HG02642 (cell line): ENCODE measurements around the gene CHST7.
"Not testable (repeated sequence)": the region's sequence is repeated elsewhere in the genome, so short reads cannot be mapped to it uniquely, and the experiment has no call there.

Experiments used
- ATAC-seq: cut with Tn5 transposase; IDR thresholded peaks from one replicate; pipeline ENCODE4 v1.9.1; 2021; ENCODE audit warnings: mild to moderate bottlenecking; ENCODE audit not compliant: unreplicated experiment, poor library complexity

Gene CHST7, protein sequence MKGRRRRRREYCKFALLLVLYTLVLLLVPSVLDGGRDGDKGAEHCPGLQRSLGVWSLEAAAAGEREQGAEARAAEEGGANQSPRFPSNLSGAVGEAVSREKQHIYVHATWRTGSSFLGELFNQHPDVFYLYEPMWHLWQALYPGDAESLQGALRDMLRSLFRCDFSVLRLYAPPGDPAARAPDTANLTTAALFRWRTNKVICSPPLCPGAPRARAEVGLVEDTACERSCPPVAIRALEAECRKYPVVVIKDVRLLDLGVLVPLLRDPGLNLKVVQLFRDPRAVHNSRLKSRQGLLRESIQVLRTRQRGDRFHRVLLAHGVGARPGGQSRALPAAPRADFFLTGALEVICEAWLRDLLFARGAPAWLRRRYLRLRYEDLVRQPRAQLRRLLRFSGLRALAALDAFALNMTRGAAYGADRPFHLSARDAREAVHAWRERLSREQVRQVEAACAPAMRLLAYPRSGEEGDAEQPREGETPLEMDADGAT

DNA sequence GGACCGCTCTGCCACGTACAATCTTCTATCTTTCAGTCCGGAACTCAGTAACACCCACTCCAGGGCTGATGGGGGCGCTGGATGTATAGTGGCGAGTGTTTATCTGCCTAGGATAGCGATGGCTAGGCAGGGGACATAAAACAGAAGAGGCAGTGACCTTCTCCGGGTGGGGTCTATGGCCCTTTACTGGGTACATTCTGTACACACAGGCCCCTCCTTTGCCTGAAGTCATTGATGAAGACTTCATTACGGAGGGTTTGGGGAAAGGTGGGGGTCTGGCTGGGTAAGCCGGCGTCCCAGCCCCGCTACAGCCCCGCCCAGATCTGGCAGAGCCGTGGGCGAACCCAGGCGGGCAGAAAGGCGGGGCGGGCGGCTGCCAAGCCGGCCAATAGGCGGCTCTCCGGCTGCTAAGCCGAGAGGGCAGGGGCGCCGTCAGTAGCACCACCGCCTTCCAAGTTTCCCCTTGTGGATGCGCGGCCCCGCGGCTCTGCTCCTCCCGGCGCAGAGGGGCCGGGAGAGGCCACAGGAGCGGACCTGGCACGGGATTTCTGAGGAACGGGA, at the start of gene CHST7:
Gene CHST7 (plus strand): TSS at position 435 of the 561 bp plus-strand sequence. CDS start 167 bp downstream, outside the sequence.
- ATAC-seq, result peak; percentile 66

DNA sequence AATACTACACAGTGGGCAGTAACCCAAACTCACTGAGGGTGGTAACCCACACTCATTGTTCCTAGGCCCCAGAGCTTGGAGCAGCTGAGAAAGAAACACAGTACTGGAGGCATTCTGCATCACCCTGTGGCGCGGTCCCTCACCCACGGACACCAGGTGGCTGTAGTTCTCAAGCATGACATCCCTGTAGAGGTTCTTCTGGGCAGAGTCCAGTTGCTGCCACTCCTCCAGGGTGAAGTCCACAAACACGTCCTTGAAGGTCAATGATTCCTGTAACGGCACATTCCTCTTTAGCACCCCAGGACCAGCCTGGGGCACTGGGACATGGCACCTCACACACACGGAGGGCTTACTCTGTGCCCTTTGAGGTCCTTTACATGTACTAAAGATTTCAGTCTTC, 44.9 kb upstream of the CHST7 start:
- ATAC-seq, result not testable (repeated sequence)

DNA sequence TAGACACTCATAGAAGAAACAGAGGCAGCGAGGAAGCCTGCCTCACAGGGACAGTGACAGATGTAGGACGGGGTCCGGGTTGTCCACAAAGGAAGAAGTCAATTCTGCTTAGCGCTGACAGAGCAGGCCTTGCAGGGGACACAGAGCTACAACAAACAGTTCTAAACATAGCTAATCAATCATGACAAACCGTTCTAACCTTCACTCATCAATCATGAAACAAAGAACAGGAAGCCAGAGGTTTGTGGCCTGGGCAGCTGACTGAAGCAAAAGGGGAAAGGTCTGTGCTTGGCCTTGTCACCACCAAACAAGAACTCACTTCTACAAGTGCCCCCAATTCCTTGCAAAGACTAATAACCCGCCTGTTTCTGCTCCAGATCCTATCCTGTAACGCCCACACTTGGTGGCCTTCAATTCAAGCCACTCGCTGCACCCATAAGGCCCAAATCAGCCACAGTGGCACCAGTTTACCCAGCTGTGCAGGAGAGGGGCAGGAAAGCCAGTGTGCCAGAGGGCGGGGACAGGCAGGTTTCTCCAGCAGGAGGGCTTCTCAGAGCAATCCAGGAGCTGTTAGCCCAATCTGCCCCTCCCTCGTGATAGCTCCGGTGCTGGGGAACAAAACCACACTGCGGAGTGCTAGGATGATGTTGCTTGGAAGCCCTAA, 43.7 kb upstream of the CHST7 start:
- ATAC-seq, result not testable (repeated sequence)

DNA sequence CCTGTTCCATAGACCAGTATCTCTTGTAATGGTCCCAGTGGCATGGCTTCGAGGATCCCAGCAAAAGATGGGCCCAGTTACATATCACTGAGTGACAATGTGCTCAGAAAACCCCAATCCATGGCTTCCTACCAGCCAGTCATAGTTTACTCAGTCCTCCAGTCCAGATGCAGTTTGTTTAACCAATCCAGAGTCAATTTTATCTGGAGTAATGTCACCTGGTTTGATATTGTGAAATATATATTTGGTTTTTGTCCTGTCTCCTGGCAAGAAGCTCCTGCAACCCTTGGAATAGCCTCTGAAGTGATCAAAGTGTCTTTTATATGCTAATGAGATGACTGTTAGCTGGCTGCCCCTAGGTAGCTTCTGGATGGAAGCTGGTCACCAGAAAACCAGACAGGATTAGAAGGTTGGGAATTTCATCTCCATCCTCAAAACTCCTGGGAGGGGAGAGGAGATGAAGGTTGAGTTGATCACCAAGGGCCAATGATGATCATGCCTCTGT, 43.1 kb upstream of the CHST7 start:
- ATAC-seq, result not testable (repeated sequence)

DNA sequence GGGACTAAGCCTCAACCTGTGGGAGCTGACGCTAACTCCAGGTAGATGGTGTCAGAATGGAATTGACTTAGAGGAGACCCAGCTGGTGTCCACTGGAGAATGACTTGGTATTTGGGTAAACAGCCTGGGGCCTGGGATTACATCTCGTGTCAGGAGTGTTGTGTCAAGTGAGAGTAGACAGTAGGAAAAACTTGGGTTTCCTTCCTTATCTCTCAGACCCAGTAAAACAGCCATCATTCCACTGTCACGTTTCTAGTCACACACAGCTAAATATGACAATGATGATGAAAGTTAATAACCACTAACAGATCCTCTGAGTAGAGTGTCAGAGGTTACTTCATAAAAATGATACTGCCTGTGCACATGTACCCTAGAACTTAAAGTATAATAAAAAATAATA, 42.1 kb upstream of the CHST7 start:
- ATAC-seq, result no peak

DNA sequence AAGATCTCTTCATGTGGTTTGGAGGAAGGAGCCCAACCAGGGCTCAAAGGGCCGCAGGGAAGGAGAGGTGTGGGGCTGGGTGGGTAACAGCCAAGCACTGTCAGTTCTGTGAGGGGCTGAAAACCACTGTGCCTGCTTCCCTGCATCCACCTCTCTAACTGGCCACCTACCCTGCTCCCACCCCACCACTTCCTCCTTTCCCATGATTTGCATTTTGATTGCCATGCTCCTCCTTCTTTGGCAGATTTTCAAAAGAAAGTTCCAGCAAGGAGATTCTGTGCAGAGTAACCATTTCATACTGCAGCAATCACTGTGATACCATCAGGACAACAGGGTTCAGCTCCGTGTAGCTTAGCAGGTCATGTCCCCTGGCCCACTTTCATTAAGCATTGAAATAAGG, 30.1 kb upstream of the CHST7 start:
- no peak for ATAC-seq

DNA sequence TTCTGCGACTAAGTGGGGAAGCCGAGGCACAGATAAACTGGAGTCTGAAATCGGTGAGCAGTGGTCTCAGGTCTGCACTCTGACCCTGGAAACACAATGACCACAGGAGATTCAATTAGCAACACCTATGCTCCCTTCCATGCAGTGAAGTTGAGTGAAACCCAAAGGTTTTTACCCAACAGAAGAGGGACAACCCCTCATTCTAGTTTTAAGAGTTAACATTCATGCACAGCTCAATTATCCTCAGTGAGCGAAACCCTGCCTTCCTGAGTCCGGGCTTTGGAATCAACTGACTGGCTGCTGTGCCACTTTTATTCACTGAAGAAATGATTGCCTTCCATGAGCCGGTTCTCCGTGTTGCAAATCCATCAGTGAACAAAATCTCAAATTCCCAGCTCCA, 29.0 kb upstream of the CHST7 start:
- not testable (repeated sequence) for ATAC-seq

DNA sequence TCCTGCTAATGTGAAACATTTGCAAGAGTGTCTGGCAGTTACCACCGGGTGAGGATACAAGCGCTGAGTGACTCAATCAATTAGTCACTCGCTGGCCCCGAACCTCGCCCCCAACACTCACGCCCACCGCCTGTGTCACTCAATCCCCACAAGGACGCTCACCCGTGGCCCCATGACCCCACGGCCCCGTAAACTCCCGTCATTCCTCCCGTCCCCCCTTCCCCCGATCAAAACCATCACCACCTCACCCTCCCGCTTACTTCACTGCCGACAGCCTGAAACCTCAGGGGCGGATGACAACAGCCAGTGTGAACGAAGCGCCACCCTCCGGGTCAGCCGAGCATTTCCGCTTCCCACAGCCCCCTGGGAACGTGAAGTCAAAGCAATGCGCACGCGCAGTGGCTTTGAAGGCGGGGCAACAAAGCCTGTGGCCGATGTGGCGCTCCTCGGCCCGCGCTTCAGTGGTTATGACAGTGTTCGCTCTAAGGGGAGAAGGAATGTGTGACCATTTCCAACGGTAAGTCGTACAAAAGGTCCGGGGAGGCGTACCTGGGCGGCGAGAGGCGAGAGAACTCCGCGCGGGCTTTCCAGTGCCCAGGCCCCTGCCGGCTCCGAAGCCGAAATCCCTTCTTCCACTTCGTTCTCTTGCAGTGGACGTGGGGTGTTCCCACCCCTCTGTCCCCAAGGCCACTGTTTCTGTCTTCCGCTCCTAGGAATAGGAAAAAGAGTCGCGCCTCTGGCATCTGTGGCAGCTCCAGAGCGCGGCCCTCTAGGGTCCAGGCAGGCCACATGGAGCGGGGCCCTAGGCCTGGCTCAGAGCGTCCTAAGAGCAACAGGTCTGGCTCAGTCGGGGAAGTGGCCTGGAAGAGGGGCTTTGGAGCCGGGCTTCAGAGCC, 28.2 kb upstream of the CHST7 start, which contains the start of gene ZNF674:
Gene ZNF674 (minus strand): TSS at position 311 of the 895 bp plus-strand sequence. CDS start 3,334 bp downstream, outside the sequence.
- peak; percentile 95 for ATAC-seq

DNA sequence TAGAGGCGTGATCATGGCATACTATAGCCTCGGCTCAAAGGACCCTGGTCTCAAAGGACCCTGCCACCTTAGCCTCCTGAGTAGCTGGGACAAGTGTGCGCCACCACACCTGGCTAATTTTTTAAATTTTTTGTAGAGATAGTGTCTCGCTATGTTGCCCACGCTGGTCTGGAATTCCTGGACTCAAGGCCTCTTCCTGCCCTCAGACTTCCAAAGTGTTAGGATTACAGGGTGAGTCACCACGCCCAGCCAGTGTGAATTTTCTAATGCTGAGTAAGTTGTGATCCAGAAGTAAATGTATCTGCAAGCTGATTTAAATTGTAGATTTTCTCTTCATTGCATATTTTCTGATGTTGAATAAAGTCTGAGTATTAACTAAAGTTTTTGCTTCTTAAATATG, 25.7 kb upstream of the CHST7 start:
- no peak for ATAC-seq

DNA sequence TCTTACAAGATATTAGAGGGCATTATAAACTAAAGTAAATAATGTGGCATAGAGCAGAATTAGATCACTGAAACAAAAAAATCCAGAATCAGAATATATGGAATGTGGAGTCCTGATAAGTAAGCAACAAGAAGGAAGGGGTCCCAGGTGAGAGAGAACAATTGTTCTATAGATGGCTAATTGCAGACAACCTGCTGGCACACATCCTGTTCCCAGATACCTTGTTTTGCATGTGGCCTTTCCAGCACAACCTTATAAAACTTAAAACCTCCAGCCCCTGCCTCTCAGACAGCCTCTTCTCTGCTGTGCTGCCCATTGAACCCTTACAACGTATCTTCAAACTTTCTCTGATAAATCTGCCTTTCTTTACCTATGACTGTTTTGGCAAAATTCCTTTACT, 23.7 kb upstream of the CHST7 start:
- ATAC-seq, result no peak

DNA sequence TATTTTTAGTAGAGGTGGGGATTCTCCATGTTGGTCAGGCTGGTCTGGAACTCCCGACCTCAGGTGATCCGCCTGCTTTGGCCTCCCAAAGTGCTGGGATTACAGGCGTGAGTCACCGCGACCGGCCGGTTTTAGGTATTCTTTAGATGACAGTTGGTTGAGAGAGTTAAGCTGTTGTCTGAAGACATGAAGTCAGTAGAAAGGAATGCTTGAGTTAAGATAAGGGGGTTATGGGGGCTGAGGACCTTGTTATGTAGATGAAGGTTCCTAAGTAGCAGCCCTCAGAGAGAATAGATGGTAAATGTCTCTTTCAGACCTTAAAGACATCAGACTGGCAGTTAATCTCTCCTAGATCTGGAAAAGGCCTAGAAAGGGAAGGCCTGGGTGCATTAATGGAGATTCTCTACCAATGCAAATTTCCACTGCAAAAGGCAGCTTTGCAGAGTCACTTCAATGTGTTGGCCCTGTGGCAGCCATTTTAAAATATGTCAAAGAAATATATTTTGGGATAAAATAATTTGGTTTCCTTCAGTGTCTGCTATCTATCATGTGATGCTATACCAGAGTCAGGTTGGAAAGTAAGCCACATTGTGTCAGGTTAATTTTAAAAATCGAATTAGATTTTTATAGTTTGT, 22.0 kb upstream of the CHST7 start:
- ATAC-seq, result no peak

DNA sequence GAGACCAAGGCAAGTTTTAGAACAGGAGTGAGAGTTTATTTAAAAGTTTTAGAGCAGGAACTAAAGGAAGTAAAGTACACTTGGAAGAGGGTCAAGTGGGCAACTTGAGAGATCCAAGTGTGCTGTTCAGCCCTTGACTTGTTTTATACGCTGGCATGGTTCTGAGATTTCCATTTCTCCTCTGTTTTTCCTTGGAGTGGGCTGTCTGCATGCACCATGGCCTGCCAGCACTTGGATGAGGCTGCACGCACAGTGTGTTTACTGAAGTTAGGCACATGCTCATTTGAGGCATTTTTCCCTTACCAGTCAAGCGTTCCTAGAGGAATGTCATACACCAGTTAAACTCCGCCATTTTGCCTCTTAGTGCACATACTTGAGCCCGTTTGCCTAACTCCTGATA, 19.6 kb upstream of the CHST7 start:
- ATAC-seq, result no peak

DNA sequence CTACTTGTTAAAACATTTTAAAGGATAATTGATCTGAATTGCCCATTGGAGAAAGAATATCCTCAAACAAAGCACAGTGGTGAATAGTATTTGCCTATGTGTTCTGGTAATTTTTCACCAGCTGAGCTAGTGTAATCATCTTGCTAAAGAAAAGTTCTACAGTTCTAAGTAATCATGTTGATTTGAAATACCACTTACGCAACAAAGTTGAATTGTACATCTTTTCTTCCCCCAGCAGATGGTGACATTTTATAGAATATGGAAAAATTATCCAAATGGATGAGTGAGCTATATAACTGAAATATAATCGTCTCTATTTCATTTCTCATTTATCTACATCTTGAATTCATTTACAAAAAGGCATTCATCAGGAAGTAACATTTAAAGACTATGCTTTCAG, 18.6 kb upstream of the CHST7 start:
- ATAC-seq, result no peak

DNA sequence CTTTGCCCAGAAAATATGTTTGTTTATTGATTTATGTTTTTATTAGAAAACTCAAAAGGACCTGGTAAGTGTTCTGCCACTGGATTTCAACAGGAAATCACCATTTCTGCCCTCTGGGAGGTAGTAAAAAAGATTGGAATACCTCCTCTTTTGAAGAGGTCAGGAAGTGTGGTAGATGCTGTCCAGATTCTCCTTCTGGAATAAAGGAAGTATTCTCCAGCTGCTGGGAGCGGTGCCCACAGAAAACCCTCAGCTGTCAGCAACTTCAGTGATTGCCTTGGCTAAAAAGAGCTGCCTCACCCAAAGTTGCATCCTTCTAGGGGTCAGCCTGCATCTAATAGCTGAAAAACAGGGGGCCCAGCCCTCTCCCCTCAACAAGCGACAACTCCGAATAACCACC, 14.5 kb upstream of the CHST7 start:
- no peak for ATAC-seq

DNA sequence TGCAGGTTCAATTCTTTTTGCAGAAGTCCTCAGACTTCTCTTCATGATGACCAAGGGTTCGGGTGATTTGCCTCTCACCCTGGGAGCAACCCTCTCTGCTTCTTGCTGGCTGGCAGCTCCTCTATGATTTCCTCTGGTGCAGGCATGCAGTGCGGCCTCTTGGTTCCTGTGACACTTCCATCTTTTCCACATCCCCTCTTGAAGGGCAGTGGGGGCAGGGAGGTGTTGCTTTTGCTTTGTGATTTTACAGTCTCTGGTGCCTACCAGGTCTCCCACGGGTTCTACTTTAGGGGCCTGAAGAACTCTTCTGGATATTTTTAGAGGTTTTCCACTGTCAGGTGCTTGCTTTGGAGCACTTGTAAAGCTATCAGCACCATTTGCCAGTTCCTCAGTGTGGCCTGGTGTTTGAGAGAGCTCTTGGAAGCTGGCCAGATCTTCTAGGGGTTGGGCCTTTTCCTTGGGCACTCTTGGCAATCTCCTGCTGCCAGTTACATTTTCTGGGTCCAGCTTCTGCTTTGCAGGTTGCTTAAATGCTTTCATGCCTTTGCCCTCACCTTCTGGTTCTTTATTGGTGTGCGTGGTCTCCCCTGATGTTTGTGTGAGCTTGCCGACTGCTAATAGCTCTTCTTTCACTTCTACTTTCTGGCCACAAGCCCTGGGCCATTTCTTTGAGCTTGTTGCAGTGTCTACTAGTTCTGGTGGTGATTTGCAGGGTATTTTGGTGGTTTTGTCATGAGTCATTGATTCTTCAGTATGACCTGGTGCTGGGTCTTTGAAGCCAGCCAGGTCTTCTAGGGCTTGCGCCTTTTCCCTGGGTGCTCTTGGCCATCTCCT, 11.5 kb upstream of the CHST7 start:
- peak; percentile 99 for ATAC-seq

DNA sequence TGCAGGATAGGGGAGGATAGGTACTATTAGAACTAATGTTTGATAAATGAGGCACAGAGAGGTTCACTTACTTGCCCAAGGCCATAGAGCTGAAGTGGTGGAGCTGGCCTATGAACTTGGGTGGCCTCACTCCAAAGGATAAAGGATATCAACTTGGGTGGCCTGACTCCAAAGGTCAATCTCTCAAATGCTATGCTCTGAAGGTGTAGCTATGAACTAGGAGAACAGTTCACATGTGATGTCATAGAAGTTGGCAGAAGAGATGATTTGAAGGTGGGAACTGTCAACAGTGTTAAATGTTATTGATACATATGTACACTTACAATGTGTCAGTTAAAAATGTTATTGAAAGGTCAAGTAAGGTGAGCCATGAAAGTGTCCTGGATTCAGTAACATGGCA, 6.2 kb upstream of the CHST7 start:
- no peak for ATAC-seq

DNA sequence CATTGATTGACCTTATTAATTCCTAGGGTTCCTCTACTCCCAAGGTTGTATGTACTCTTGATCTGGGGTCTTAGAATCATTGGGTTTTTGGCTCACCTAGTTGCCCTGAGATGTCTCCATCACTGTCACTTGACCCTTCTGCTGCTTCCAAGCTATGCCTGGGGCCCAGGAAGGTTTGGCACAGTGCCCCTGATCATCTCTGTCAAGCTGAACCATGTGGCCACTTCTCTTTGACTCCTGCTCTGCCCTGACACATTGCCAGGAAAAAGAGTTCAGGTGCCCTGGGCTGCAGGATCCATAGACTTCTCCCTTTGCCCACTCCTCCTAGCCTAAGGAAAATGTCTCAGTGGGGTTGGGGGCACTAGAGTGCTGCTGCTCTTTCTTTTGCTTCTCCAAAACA, 3.9 kb upstream of the CHST7 start:
- ATAC-seq, result no peak

DNA sequence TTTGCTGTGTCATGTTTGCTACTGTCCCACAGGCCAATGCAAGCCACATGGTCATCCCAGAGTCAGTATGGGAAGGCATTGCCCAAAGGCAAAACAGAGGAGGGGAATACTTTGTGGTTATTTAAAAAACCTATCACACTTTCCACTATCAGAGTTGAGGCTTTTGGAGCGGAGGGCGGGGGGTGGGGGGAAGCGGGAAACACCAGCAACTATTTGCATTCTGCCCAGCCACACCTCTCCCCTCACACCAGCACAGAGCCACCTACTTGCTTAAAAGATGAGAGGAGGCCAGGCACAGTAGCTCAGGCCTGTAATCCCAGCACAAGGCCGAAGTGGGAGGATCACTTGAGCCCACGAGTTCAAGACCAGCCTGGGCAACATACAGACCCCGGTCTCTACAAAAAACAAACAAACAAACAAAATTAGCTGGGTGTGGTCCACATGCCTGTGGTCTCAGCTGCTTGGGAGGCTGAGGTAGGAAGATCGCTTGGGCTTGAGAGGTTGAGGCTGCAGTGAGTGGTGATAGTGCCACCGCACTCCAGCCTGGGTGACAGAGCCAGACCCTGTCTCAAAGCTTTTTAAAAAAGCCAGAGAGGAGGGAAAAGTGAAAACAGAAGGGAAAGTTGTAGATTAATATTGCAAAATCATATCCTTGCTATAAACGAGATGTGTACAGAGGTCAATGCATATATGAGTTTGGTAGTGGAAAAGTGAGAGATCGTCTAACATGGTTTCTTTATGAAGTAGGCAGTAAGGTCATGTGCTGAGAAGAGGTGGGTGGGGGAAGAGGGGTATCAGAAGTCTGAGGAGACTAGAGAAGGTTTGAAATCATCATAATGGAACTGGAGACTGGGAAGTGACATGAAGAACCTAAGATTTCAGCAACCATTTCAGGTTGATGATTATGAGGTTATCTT, 1.9 kb upstream of the CHST7 start:
- ATAC-seq, result peak; percentile 17
